ENCODE measurements around the gene TRPM8. TPM values are rescaled to one million over a fixed set of nuclear protein-coding genes. Genes with fewer than 3 reads are reported as not detected.

The TRPM8 gene
- total and polyA plus RNA-seq, 5 donors from 2014 or later, result not detected

GRCh38 chr2:233938676-233939370, 21.6 kb downstream of the TRPM8 start:
- Mint-ChIP-seq H3K4me3 (peak overlapping the region in 2 of 4 donors; percentile 22 to 67), H3K4me1 (peaks cover 0 to 11% (median 6%) of the 10 kb centered on the region in 4 donors), H3K27me3 (peaks cover 52% of the 10 kb centered on the region), H3K27ac (peak overlapping the region in 1 of 3 donors; percentile 70), H3K36me3 (no peaks in the 10 kb centered on the region), H3K9me3 (peaks cover 0 to 7% (median 0%) of the 10 kb centered on the region in 7 donors)
- peaks cover 6% of the 10 kb centered on the region for H3K4me1 ChIP-seq (ENCODE audit: control insufficient read depth, insufficient read depth, low read length, poor library complexity, severe bottlenecking)
- H3K9me3 ChIP-seq (ENCODE audit: control insufficient read depth in 2 of 2, low read length in 2 of 2), result peaks cover 0 to 3% of the 10 kb centered on the region in 2 experiments
- H3K4me3 ChIP-seq (ENCODE audit: low read depth, low read length), result no peak overlapping the region
- no peaks in the 10 kb centered on the region for H3K36me3 ChIP-seq (ENCODE audit: control insufficient read depth, insufficient read depth, low read length)
- peaks cover 32% of the 10 kb centered on the region for H3K27me3 ChIP-seq (ENCODE audit: control insufficient read depth, insufficient read depth, low read length)
- DNase-seq, result no peak
- ATAC-seq (ENCODE audit: low read depth in 2 of 2), result no peak
- no peak overlapping the region for H3K27ac ChIP-seq (ENCODE audit: insufficient read depth, low read length, poor library complexity, severe bottlenecking)

- Mint-ChIP-seq H3K9me3 (peaks cover 0 to 11% (median 4%) of the 10 kb centered on the region in 7 donors), H3K27ac (no peak overlapping the region), H3K4me1 (peaks cover 0 to 11% (median 6%) of the 10 kb centered on the region in 4 donors), H3K36me3 (no peaks in the 10 kb centered on the region), H3K27me3 (peaks cover 41% of the 10 kb centered on the region), H3K4me3 (no peak overlapping the region)
- DNase-seq (no peak), ATAC-seq (ENCODE audit: low read depth in 2 of 2) (no peak)
- Histone ChIP-seq H3K36me3 (ENCODE audit: control insufficient read depth, insufficient read depth, low read length) (no peaks in the 10 kb centered on the region), H3K4me1 (ENCODE audit: control insufficient read depth, insufficient read depth, low read length, poor library complexity, severe bottlenecking) (peaks cover 6% of the 10 kb centered on the region), H3K27me3 (ENCODE audit: control insufficient read depth, insufficient read depth, low read length) (peaks cover 38% of the 10 kb centered on the region), H3K9me3 (ENCODE audit: control insufficient read depth in 2 of 2, low read length in 2 of 2) (peaks cover 6 to 9% of the 10 kb centered on the region in 2 experiments), H3K27ac (ENCODE audit: insufficient read depth, low read length, poor library complexity, severe bottlenecking) (no peak overlapping the region), H3K4me3 (ENCODE audit: low read depth, low read length) (no peak overlapping the region)
Observed at GRCh38 chr2:233940376-233941276, 23.5 kb downstream of the TRPM8 start.

DNA sequence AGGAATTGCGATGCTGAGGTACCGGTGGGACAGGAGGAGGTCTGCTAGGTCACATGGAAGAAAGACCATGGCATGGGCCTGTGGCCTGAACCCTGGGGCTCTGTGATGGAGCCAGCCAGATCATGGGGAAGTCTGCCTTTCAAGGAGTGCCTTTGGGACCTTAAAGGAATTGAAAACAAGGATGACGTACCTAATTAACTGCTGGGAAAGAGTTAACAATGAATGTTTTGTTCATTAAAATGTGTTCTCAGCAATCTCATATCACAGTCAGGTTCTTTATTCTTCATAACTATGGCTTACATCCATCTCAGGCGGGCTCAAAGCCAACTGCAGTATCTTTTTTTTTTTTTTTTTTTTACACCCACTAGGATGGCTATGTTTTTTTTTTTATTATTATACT, 25.6 kb downstream of the TRPM8 start:
- ATAC-seq (ENCODE audit: low read depth in 2 of 2) (no peak), DNase-seq (no peak)
- Mint-ChIP-seq H3K4me1 (peaks cover 0 to 11% (median 6%) of the 10 kb centered on the region in 4 donors), H3K36me3 (no peaks in the 10 kb centered on the region), H3K9me3 (peaks cover 0 to 11% (median 4%) of the 10 kb centered on the region in 7 donors), H3K27me3 (peaks cover 42% of the 10 kb centered on the region), H3K4me3 (no peak overlapping the region), H3K27ac (no peak overlapping the region)
- Histone ChIP-seq H3K36me3 (ENCODE audit: control insufficient read depth, insufficient read depth, low read length) (no peaks in the 10 kb centered on the region), H3K9me3 (ENCODE audit: control insufficient read depth in 2 of 2, low read length in 2 of 2) (peaks cover 6 to 9% of the 10 kb centered on the region in 2 experiments), H3K27me3 (ENCODE audit: control insufficient read depth, insufficient read depth, low read length) (peaks cover 30% of the 10 kb centered on the region), H3K4me3 (ENCODE audit: low read depth, low read length) (no peak overlapping the region), H3K4me1 (ENCODE audit: control insufficient read depth, insufficient read depth, low read length, poor library complexity, severe bottlenecking) (peaks cover 6% of the 10 kb centered on the region), H3K27ac (ENCODE audit: insufficient read depth, low read length, poor library complexity, severe bottlenecking) (no peak overlapping the region)

DNA sequence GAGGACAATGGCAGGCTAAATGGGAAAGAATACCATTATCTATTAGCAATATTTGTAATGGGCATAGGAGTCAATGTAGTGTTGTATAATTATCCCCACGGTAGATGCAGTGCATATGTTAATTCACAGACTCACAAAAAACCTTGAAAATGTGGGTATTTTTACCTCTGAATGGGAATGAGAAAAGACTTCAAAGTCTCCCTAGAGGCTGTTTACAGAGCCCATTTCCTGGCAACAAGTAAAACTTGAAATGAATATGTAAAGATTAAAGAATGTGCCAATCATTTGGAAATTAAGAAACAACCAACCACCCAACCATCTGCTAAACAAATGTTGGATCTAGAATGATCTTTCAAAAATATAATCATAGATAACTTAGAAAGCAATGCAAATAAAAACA, 27.1 kb downstream of the TRPM8 start:
- H3K27me3 Mint-ChIP-seq, result peaks cover 36% of the 10 kb centered on the region
- no peak for DNase-seq
- peaks cover 0 to 7% (median 3%) of the 10 kb centered on the region in 4 donors for H3K4me1 Mint-ChIP-seq
- H3K9me3 Mint-ChIP-seq, result peaks cover 0 to 11% (median 4%) of the 10 kb centered on the region in 7 donors
- H3K27ac ChIP-seq (ENCODE audit: insufficient read depth, low read length, poor library complexity, severe bottlenecking), result no peak overlapping the region
- H3K27ac Mint-ChIP-seq, result no peak overlapping the region
- H3K4me1 ChIP-seq (ENCODE audit: control insufficient read depth, insufficient read depth, low read length, poor library complexity, severe bottlenecking), result no peaks in the 10 kb centered on the region
- peaks cover 27% of the 10 kb centered on the region for H3K27me3 ChIP-seq (ENCODE audit: control insufficient read depth, insufficient read depth, low read length)
- no peaks in the 10 kb centered on the region for H3K36me3 ChIP-seq (ENCODE audit: control insufficient read depth, insufficient read depth, low read length)
- H3K4me3 ChIP-seq (ENCODE audit: low read depth, low read length), result no peak overlapping the region
- ATAC-seq (ENCODE audit: low read depth in 2 of 2), result no peak
- peaks cover 6 to 9% of the 10 kb centered on the region in 2 experiments for H3K9me3 ChIP-seq (ENCODE audit: control insufficient read depth in 2 of 2, low read length in 2 of 2)
- no peaks in the 10 kb centered on the region for H3K36me3 Mint-ChIP-seq
- H3K4me3 Mint-ChIP-seq, result no peak overlapping the region

DNA sequence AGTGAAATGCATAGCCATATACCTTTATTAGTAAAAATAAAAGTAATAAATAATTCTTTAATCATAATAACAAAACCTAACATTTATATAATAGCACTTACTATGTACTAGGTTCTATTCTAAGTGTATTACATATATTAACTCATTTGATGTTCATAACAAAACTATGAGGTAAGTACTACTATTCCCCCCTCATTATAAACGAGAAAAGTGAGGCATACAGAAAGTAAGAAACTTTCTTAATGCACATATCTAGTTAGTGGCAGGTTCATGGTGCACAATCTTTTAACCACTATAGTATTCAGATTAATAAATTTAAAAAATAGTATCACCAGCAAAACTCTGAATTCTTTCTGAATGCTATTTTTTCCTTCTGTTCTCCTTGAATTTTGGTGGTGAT, 27.5 kb downstream of the TRPM8 start:
- Histone ChIP-seq H3K4me1 (ENCODE audit: control insufficient read depth, insufficient read depth, low read length, poor library complexity, severe bottlenecking) (no peaks in the 10 kb centered on the region), H3K27ac (ENCODE audit: insufficient read depth, low read length, poor library complexity, severe bottlenecking) (no peak overlapping the region), H3K4me3 (ENCODE audit: low read depth, low read length) (no peak overlapping the region), H3K9me3 (ENCODE audit: control insufficient read depth in 2 of 2, low read length in 2 of 2) (peaks cover 6 to 9% of the 10 kb centered on the region in 2 experiments), H3K27me3 (ENCODE audit: control insufficient read depth, insufficient read depth, low read length) (peaks cover 23% of the 10 kb centered on the region), H3K36me3 (ENCODE audit: control insufficient read depth, insufficient read depth, low read length) (no peaks in the 10 kb centered on the region)
- Mint-ChIP-seq H3K4me3 (no peak overlapping the region), H3K4me1 (peaks cover 0 to 7% (median 1%) of the 10 kb centered on the region in 4 donors), H3K27me3 (peaks cover 32% of the 10 kb centered on the region), H3K9me3 (peaks cover 0 to 11% (median 4%) of the 10 kb centered on the region in 7 donors), H3K27ac (no peak overlapping the region), H3K36me3 (no peaks in the 10 kb centered on the region)
- no peak for ATAC-seq (ENCODE audit: low read depth in 2 of 2)
- DNase-seq, result no peak

DNA sequence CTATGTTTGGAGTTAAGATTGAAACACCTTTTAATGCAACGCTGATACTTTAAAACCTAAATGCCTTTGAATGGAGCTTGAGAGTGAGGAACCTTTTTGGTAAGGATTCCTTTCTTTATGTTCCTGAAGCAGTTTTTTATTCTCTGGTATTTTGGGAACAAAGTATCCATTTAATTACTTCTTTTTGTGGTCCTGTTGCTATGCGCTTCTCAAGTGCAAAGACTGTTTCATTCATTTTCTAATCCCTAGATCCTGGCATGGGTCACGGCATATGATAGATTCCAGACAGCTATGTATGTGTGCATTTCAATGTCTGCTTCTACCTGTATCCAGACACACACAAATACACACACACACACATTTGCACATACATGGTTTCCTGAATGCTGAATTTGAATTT, 28.0 kb downstream of the TRPM8 start:
- no peaks in the 10 kb centered on the region for H3K36me3 ChIP-seq (ENCODE audit: control insufficient read depth, insufficient read depth, low read length)
- no peak for ATAC-seq (ENCODE audit: low read depth in 2 of 2)

GRCh38 chr2:233950078-233950825, 33.1 kb downstream of the TRPM8 start:
- Mint-ChIP-seq H3K9me3 (peaks cover 0 to 3% (median 0%) of the 10 kb centered on the region in 7 donors), H3K36me3 (no peaks in the 10 kb centered on the region), H3K4me3 (no peak overlapping the region), H3K27ac (no peak overlapping the region), H3K4me1 (no peaks in the 10 kb centered on the region), H3K27me3 (peaks cover 60% of the 10 kb centered on the region)
- Histone ChIP-seq H3K4me3 (ENCODE audit: low read depth, low read length) (no peak overlapping the region), H3K4me1 (ENCODE audit: control insufficient read depth, insufficient read depth, low read length, poor library complexity, severe bottlenecking) (no peaks in the 10 kb centered on the region), H3K36me3 (ENCODE audit: control insufficient read depth, insufficient read depth, low read length) (no peaks in the 10 kb centered on the region), H3K9me3 (ENCODE audit: control insufficient read depth in 2 of 2, low read length in 2 of 2) (no peaks in the 10 kb centered on the region), H3K27ac (ENCODE audit: insufficient read depth, low read length, poor library complexity, severe bottlenecking) (no peak overlapping the region), H3K27me3 (ENCODE audit: control insufficient read depth, insufficient read depth, low read length) (peaks cover 9% of the 10 kb centered on the region)
- DNase-seq (no peak), ATAC-seq (ENCODE audit: low read depth in 2 of 2) (no peak)

More for the DNA sequence above, 28.0 kb downstream of the TRPM8 start:
- H3K27ac Mint-ChIP-seq, result no peak overlapping the region
- Histone ChIP-seq H3K9me3 (ENCODE audit: control insufficient read depth in 2 of 2, low read length in 2 of 2) (peaks cover 6 to 9% of the 10 kb centered on the region in 2 experiments), H3K4me3 (ENCODE audit: low read depth, low read length) (no peak overlapping the region), H3K4me1 (ENCODE audit: control insufficient read depth, insufficient read depth, low read length, poor library complexity, severe bottlenecking) (no peaks in the 10 kb centered on the region), H3K27me3 (ENCODE audit: control insufficient read depth, insufficient read depth, low read length) (peaks cover 21% of the 10 kb centered on the region), H3K27ac (ENCODE audit: insufficient read depth, low read length, poor library complexity, severe bottlenecking) (no peak overlapping the region)
- H3K4me1 Mint-ChIP-seq, result peaks cover 0 to 7% (median 1%) of the 10 kb centered on the region in 4 donors
- peaks cover 32% of the 10 kb centered on the region for H3K27me3 Mint-ChIP-seq
- no peaks in the 10 kb centered on the region for H3K36me3 Mint-ChIP-seq
- peaks cover 0 to 11% (median 4%) of the 10 kb centered on the region in 7 donors for H3K9me3 Mint-ChIP-seq
- H3K4me3 Mint-ChIP-seq, result no peak overlapping the region
- no peak for DNase-seq

Measured in CD4-positive, CD25-positive, alpha-beta regulatory T cell (primary cell).